Peyer's patch (tissue), 4 donors: ENCODE data around the gene GVQW3. TPM values are rescaled to one million over a fixed set of nuclear protein-coding genes. Genes with fewer than 3 reads are reported as not detected.

Experiments
- DNase-seq, 3 donors: peaks; one replicate each; pipeline ENCODE4 v3.0.0-alpha.2; 2017 to 2019
- H3K27ac ChIP-seq, 4 donors: fragments of 200-600 bp; sonication (generic); one replicate each; pipeline ENCODE4 v1.5.1; 2016 to 2019
- H3K27me3 ChIP-seq, 2 donors: fragments of 200-600 bp; sonication (generic); one replicate each; pipeline ENCODE4 v1.5.1; 2019
- H3K36me3 ChIP-seq, 3 donors: fragments of 200-600 bp; sonication (generic); one replicate each; pipeline ENCODE4 v1.5.1; 2016 to 2019
- H3K4me1 ChIP-seq, 4 donors: fragments of 200-600 bp; sonication (generic); one replicate each; pipeline ENCODE4 v1.5.1; 2016 to 2019
- H3K4me3 ChIP-seq, 4 donors: fragments of 200-600 bp; sonication (generic); 1 replicate in 3 of 4; 2 replicates in 1 of 4; pipeline ENCODE4 v1.5.1; 2016 to 2019; ENCODE audit warnings: mild to moderate bottlenecking in 1 of 4
- H3K9me3 ChIP-seq, 4 donors: fragments of 200-600 bp; sonication (generic); one replicate each; pipeline ENCODE4 v1.5.1; 2016 to 2019; ENCODE audit warnings: mild to moderate bottlenecking in 1 of 4
- CTCF ChIP-seq, 6 experiments: fragments of 450-650 bp in 4 of 6; fragments of 200-600 bp in 2 of 6; sonication (generic) in 1 of 6; IDR thresholded peaks; one replicate each; pipeline ENCODE4 v1.5.1; 2017 to 2019; ENCODE audit warnings: antibody characterized with exemption in 6 of 6, mild to moderate bottlenecking in 3 of 6, moderate library complexity in 1 of 6
- POLR2A ChIP-seq, 2 donors: fragments of 450-650 bp; IDR thresholded peaks; one replicate each; pipeline ENCODE4 v1.5.1; 2017; ENCODE audit warnings: antibody characterized with exemption in 2 of 2, mild to moderate bottlenecking in 2 of 2, moderate library complexity in 2 of 2
- total RNA-seq, 4 donors: library from RNA; depleted of rRNA; stranded (reverse); fragments of >200 nt; gene quantifications; one replicate each; pipeline ENCODE4 v1.1.0, GENCODE V29; 2016

Gene GVQW3
- total RNA-seq, 4 donors from 2014 or later, result 0.88 to 23.9 (median 3.3) TPM

GRCh38 chr11:76444065-76444383, 62.9 kb downstream of the GVQW3 start:
- H3K27me3 ChIP-seq, result no peaks in the 10 kb centered on the region
- H3K4me1 ChIP-seq, result peaks cover 0 to 18% (median 0%) of the 10 kb centered on the region in 4 donors
- no peak for TF ChIP-seq POLR2A (IDR thresholded peaks at IDR 0.05)
- TF ChIP-seq CTCF (IDR thresholded peaks at IDR 0.05), result no peak
- peak overlapping the region; percentile 80 to 94 (median 86) for H3K4me3 ChIP-seq
- H3K36me3 ChIP-seq, result peaks cover 0 to 8% (median 0%) of the 10 kb centered on the region in 3 donors
- no peak for DNase-seq
- peak overlapping the region; percentile 84 to 95 (median 89) for H3K27ac ChIP-seq
- H3K9me3 ChIP-seq, result no peaks in the 10 kb centered on the region

GRCh38 chr11:76444384-76445120, 63.4 kb downstream of the GVQW3 start, which contains the start of gene EMSY:
Gene EMSY (plus strand): TSS chr11:76445018. CDS start chr11:76446939, 1,921 bp downstream.
- Histone ChIP-seq H3K4me1 (peaks cover 0 to 18% (median 0%) of the 10 kb centered on the region in 4 donors), H3K36me3 (peaks cover 0 to 13% (median 0%) of the 10 kb centered on the region in 3 donors), H3K27ac (peak within 1 kb of the TSS; percentile 84 to 95 (median 89)), H3K4me3 (peak within 1 kb of the TSS; percentile 80 to 94 (median 86)), H3K9me3 (no peaks in the 10 kb centered on the region), H3K27me3 (no peaks in the 10 kb centered on the region)
- peak; percentile 94 to 98 (median 96) for DNase-seq
- TF ChIP-seq CTCF (IDR thresholded peaks at IDR 0.05) (peak in 1 of 6 experiments; percentile 3), POLR2A (IDR thresholded peaks at IDR 0.05) (peak; percentile 98)

- Histone ChIP-seq H3K4me1 (peaks cover 0 to 18% (median 0%) of the 10 kb centered on the region in 4 donors), H3K9me3 (no peaks in the 10 kb centered on the region), H3K4me3 (peak overlapping the region; percentile 80 to 94 (median 86)), H3K27ac (peak overlapping the region; percentile 84 to 95 (median 89)), H3K27me3 (no peaks in the 10 kb centered on the region), H3K36me3 (peaks cover 0 to 18% (median 0%) of the 10 kb centered on the region in 3 donors)
- TF ChIP-seq CTCF (IDR thresholded peaks at IDR 0.05), result peak in 1 of 6 experiments; percentile 6
- peak; percentile 32 to 45 for TF ChIP-seq POLR2A (IDR thresholded peaks at IDR 0.05)
- DNase-seq, result peak; percentile 56 to 84 (median 83)
These were observed 64.3 kb downstream of the GVQW3 start for GRCh38 chr11:76445121-76446084.

- H3K27me3 ChIP-seq, result no peaks in the 10 kb centered on the region
- TF ChIP-seq POLR2A (IDR thresholded peaks at IDR 0.05), result no peak
- TF ChIP-seq CTCF (IDR thresholded peaks at IDR 0.05), result no peak
- H3K4me1 ChIP-seq, result peaks cover 0 to 13% (median 0%) of the 10 kb centered on the region in 4 donors
- H3K36me3 ChIP-seq, result peaks cover 0 to 34% (median 0%) of the 10 kb centered on the region in 3 donors
- no peak overlapping the region for H3K27ac ChIP-seq
- no peak overlapping the region for H3K4me3 ChIP-seq
- no peak for DNase-seq
- H3K9me3 ChIP-seq, result no peaks in the 10 kb centered on the region
These were observed 67.4 kb downstream of the GVQW3 start for GRCh38 chr11:76448506-76448905.

GRCh38 chr11:76453248-76453647, 72.1 kb downstream of the GVQW3 start:
- Histone ChIP-seq H3K27me3 (no peaks in the 10 kb centered on the region), H3K9me3 (no peaks in the 10 kb centered on the region), H3K36me3 (peaks cover 0 to 32% (median 0%) of the 10 kb centered on the region in 3 donors), H3K4me1 (no peaks in the 10 kb centered on the region), H3K4me3 (no peak overlapping the region), H3K27ac (no peak overlapping the region)
- DNase-seq, result no peak
- TF ChIP-seq CTCF (IDR thresholded peaks at IDR 0.05) (no peak), POLR2A (IDR thresholded peaks at IDR 0.05) (no peak)
